ENCODE results near the gene SHH. TPM values are rescaled to one million over a fixed set of nuclear protein-coding genes. Genes with fewer than 3 reads are reported as not detected.

SHH gene
- total and polyA plus RNA-seq, 2 experiments from 2014 or later, result not detected

GRCh38 chr7:155766966-155767916 is 45.0 kb downstream of the SHH start:
- Histone ChIP-seq H2AFZ (no peak overlapping the region), H3K4me1 (ENCODE audit: insufficient read depth) (no peaks in the 10 kb centered on the region; the same call in 1 of the 2 replicates), H3K4me2 (no peak overlapping the region), H3K4me3 (no peak overlapping the region), H3K79me2 (replicated peaks; ENCODE audit: insufficient read depth) (peaks cover 18% of the 10 kb centered on the region), H3K27me3 (ENCODE audit: insufficient read depth) (no peaks in the 10 kb centered on the region), H3K27ac (ENCODE audit: low read depth) (no peak overlapping the region), H3K36me3 (ENCODE audit: insufficient read depth) (peaks cover 34% of the 10 kb centered on the region), H3F3A (replicated peaks; ENCODE audit: low read depth) (0 out of 2 replicates have a peak, but pooled peaks cover 7% of the 10 kb centered on the region), H4K20me1 (replicated peaks; ENCODE audit: insufficient read depth) (peaks cover 32% of the 10 kb centered on the region), H3K9me2 (ENCODE audit: insufficient read depth) (no peaks in the 10 kb centered on the region)
- H3K36me3 Mint-ChIP-seq (ENCODE audit: low read depth), result peaks cover 56% of the 10 kb centered on the region
- TF ChIP-seq ETS1 (IDR thresholded peaks at IDR 0.05) (no peak), CTCF (conservative IDR thresholded peaks at IDR 0.05; ENCODE audit: low read depth in 2 of 2) (no peak), ZNF331 (CRISPR knock-in tag; IDR thresholded peaks at IDR 0.05; ENCODE audit: low read depth) (no peak), STAT1 (IDR thresholded peaks at IDR 0.05; ENCODE audit: unreplicated experiment) (no peak), ZNF462 (CRISPR knock-in tag; IDR thresholded peaks at IDR 0.05) (no peak), REST (IDR thresholded peaks at IDR 0.05; ENCODE audit: unreplicated experiment) (no peak), NANOG (IDR thresholded peaks at IDR 0.05; ENCODE audit: borderline replicate concordance) (no peak), EZH2 (IDR thresholded peaks at IDR 0.05; ENCODE audit: low read depth, unreplicated experiment) (no peak), JUNB (IDR thresholded peaks at IDR 0.05; ENCODE audit: unreplicated experiment) (no peak), EZH2phosphoT487 (IDR thresholded peaks at IDR 0.05; ENCODE audit: unreplicated experiment) (no peak), POLR2AphosphoS5 (IDR thresholded peaks at IDR 0.05; ENCODE audit: low read depth) (no peak), CREB1 (CRISPR knock-in tag; IDR thresholded peaks at IDR 0.05; ENCODE audit: low read depth) (no peak), ZNF114 (CRISPR knock-in tag; IDR thresholded peaks at IDR 0.05) (no peak)
- H3K4me3 Mint-ChIP-seq, result no peak overlapping the region
- H3K4me1 Mint-ChIP-seq, result peaks cover 19% of the 10 kb centered on the region
- no peak for DNase-seq (ENCODE audit: low spot score)
- no peak overlapping the region for H3K27ac Mint-ChIP-seq
- H3K9me3 Mint-ChIP-seq, result no peaks in the 10 kb centered on the region
- H3K27me3 Mint-ChIP-seq (ENCODE audit: insufficient read depth, low read depth, poor library complexity), result peaks cover 5% of the 10 kb centered on the region
- ATAC-seq, result no peak

Data from GM23338 (cell line).